ENCODE measurements around the gene ACAP3. TPM values are rescaled to one million over a fixed set of nuclear protein-coding genes. Genes with fewer than 3 reads are reported as not detected.

The ACAP3 gene, protein sequence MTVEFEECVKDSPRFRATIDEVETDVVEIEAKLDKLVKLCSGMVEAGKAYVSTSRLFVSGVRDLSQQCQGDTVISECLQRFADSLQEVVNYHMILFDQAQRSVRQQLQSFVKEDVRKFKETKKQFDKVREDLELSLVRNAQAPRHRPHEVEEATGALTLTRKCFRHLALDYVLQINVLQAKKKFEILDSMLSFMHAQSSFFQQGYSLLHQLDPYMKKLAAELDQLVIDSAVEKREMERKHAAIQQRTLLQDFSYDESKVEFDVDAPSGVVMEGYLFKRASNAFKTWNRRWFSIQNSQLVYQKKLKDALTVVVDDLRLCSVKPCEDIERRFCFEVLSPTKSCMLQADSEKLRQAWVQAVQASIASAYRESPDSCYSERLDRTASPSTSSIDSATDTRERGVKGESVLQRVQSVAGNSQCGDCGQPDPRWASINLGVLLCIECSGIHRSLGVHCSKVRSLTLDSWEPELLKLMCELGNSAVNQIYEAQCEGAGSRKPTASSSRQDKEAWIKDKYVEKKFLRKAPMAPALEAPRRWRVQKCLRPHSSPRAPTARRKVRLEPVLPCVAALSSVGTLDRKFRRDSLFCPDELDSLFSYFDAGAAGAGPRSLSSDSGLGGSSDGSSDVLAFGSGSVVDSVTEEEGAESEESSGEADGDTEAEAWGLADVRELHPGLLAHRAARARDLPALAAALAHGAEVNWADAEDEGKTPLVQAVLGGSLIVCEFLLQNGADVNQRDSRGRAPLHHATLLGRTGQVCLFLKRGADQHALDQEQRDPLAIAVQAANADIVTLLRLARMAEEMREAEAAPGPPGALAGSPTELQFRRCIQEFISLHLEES
- total RNA-seq (2012; rRNA removed) (13.3 and 15.3 TPM in 2 replicates), polyA plus RNA-seq (2012; rRNA removed) (58.2 and 75.2 TPM in 2 replicates), Bru-seq, nascent RNA (percentile 66 among the genes with signal in this experiment), BruChase-seq, experiment 1, labeled RNA remaining after a 6-hour chase (percentile 86 among the genes with signal in this experiment), BruChase-seq, experiment 2, labeled RNA remaining after a 2-hour chase (percentile 87 among the genes with signal in this experiment)
- polyA plus RNA-seq (2012; cell fraction: cytosol; rRNA removed), result 27.8 and 31.6 TPM in 2 replicates
- polyA plus RNA-seq (2012; cell fraction: nucleus; rRNA removed; ENCODE audit: low replicate concordance), result 477 and 1,309 TPM in 2 replicates
- long read RNA-seq, partial matches to known transcripts, result 29 of 51 reads
- long read RNA-seq, other reads (novel, unspliced or antisense), result 19 of 51 reads

DNA sequence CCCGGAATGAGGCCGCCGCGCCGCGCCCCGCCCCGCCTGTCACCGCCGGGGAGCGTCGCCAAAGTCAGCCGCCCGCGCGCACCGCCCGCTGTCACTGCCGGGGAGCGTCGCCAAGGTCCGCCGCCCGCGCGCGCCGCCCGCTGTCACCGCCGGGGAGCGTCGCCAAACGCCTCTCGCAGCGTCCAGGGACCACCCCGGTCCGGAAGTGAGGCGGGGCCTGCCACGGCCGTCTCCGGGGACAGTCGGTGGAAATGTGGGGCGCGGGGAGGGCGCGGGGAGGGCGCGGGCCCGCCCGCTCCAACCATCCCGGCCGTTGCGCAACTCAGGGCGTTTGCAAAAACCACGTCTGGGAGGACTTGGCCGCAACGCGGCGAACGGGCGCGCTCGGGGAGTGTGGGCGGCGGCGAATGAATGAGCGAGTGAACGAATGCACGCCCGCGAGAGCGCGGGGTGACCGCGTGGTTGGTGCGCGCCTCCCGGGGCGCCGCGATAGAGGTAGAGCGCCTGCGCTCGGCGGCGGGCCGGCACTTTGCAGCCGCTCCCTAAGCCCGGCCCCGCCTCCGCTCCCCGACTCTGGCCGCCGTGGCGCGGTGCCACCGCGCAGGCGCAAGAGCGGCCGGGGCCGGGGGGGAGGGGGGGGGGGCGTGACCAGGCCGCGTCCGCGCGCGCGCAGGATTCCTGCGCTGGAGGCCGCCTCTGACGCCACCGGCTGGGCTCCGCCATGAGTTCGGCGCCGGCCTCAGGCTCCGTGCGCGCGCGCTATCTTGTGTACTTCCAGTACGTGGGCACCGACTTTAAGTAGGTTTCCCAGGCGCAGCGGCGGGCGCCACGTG is at the start of gene ACAP3, which contains the start of gene PUSL1:
Gene ACAP3, minus strand, starts transcription at position 8 of the 833 bp plus-strand sequence. CDS start 115 bp downstream, outside the sequence.
Gene PUSL1, plus strand, starts transcription at position 675 of the 833 bp plus-strand sequence. Its CDS starts 47 bp downstream, at position 722.
- peak within 1 kb of the TSS; percentile 97 for H2AFZ ChIP-seq (replicated peaks; ENCODE audit: low read length, poor library complexity)
- H3K4ac ChIP-seq (ENCODE audit: low read depth, low read length), result peak within 1 kb of the TSS; percentile 71
- H2BK5ac ChIP-seq (ENCODE audit: low read depth, low read length, poor library complexity, severe bottlenecking), result peak within 1 kb of the TSS; percentile 83
- POLR2A ChIA-PET (ENCODE audit: unreplicated experiment), result no interaction called here
- intact Hi-C loops (cut with micrococcal nuclease) (loop anchor here (5.0 kb wide), 2 partner anchors 49 to 186 kb away; partner anchors contain the start of gene MXRA8), dilution Hi-C loops (cut with HindIII; ENCODE audit: low sequenced_read_pairs, unreplicated experiment) (no loop called here), in situ Hi-C loops (cut with MboI; ENCODE audit: low sequenced_read_pairs) (no loop called here)
- H2BK15ac ChIP-seq (ENCODE audit: low read depth, low read length), result no peak within 1 kb of the TSS
- H3K4me1 ChIP-seq (ENCODE audit: control insufficient read depth, insufficient read depth, low read length), result peaks cover 31% of the 10 kb centered on the region
- peak; percentile 70 for ATAC-seq (ENCODE audit: low read depth)
- peaks cover 49% of the 10 kb centered on the region for H4K20me1 ChIP-seq (ENCODE audit: insufficient read depth, low read length)
- peaks cover 3% of the 10 kb centered on the region for H3K9me1 ChIP-seq (ENCODE audit: insufficient read depth, low read length)
- peaks cover 6 to 52% of the 10 kb centered on the region in 2 experiments for H3K79me1 ChIP-seq (ENCODE audit: low read depth in 1 of 2, low read length in 2 of 2)
- H3K27me3 ChIP-seq (ENCODE audit: control insufficient read depth, insufficient read depth, low read length), result no peaks in the 10 kb centered on the region
- H3K9ac ChIP-seq (ENCODE audit: low read depth, low read length), result peak within 1 kb of the TSS; percentile 91
- peak; percentile 92 for DNase-seq
- no peak within 1 kb of the TSS for H2BK20ac ChIP-seq (ENCODE audit: low read depth, low read length)
- H3K36me3 ChIP-seq (ENCODE audit: control insufficient read depth, insufficient read depth, low read length), result peaks cover 32% of the 10 kb centered on the region
- CTCF ChIA-PET, result no interaction called here
- H4K91ac ChIP-seq (ENCODE audit: insufficient read depth, low read depth, low read length), result peak within 1 kb of the TSS; percentile 76
- WGBS, 2 experiments (ENCODE audit: extremely low coverage in 2 of 2, insufficient read length in 1 of 2), result 0% methylated on average over 64 of the region's 131 CpGs; no CpG with 5 or more reads in 1 of the 2 experiments
- peak within 1 kb of the TSS; percentile 54 for H4K5ac ChIP-seq (ENCODE audit: low read depth, low read length)
- peak within 1 kb of the TSS; percentile 69 for H3K14ac ChIP-seq (replicated peaks; ENCODE audit: low read depth, low read length)
- H3K9me3 ChIP-seq (ENCODE audit: control insufficient read depth, insufficient read depth, low read length), result no peaks in the 10 kb centered on the region
- peak within 1 kb of the TSS; percentile 94 for H3K27ac ChIP-seq (ENCODE audit: insufficient read depth, low read length)
- peak within 1 kb of the TSS in 1 of 2 experiments; percentile 78; a peak in 1 of 4 replicates for H4K8ac ChIP-seq (ENCODE audit: low read depth in 2 of 2, low read length in 2 of 2)
- H2BK120ac ChIP-seq (ENCODE audit: low read depth, low read length), result peak within 1 kb of the TSS; percentile 75
- peak within 1 kb of the TSS; percentile 94 for H3K23ac ChIP-seq (ENCODE audit: low read depth, low read length)
- H2AK5ac ChIP-seq (ENCODE audit: low read depth, low read length), result peak within 1 kb of the TSS; percentile 91
- peak within 1 kb of the TSS; percentile 98 for H2AK9ac ChIP-seq (replicated peaks; ENCODE audit: low read depth, low read length, poor library complexity)
- peak within 1 kb of the TSS; percentile 100 for H3K4me2 ChIP-seq (ENCODE audit: low read depth, low read length)
- peak within 1 kb of the TSS; percentile 61 for H3K56ac ChIP-seq (ENCODE audit: extremely low read depth, insufficient read depth, low read length)
- no TSS peak for BruUV-seq (replicated peaks)
- H3K4me3 ChIP-seq (ENCODE audit: insufficient read depth, low read depth, low read length), result peak within 1 kb of the TSS; percentile 95
- H3K18ac ChIP-seq (ENCODE audit: low read depth, low read length), result peak within 1 kb of the TSS; percentile 33; the same call in 1 of the 2 replicates
- TF ChIP-seq MAZ (IDR thresholded peaks at IDR 0.05; ENCODE audit: borderline replicate concordance, low read depth, low read length), result peak; percentile 78
- TF ChIP-seq, protein P1, sequence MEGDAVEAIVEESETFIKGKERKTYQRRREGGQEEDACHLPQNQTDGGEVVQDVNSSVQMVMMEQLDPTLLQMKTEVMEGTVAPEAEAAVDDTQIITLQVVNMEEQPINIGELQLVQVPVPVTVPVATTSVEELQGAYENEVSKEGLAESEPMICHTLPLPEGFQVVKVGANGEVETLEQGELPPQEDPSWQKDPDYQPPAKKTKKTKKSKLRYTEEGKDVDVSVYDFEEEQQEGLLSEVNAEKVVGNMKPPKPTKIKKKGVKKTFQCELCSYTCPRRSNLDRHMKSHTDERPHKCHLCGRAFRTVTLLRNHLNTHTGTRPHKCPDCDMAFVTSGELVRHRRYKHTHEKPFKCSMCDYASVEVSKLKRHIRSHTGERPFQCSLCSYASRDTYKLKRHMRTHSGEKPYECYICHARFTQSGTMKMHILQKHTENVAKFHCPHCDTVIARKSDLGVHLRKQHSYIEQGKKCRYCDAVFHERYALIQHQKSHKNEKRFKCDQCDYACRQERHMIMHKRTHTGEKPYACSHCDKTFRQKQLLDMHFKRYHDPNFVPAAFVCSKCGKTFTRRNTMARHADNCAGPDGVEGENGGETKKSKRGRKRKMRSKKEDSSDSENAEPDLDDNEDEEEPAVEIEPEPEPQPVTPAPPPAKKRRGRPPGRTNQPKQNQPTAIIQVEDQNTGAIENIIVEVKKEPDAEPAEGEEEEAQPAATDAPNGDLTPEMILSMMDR (conservative IDR thresholded peaks at IDR 0.05; ENCODE audit: low read depth, low read length), result no peak
- TF ChIP-seq RFX5 (IDR thresholded peaks at IDR 0.05; ENCODE audit: low read depth, low read length), result no peak
- TF ChIP-seq, protein P2, sequence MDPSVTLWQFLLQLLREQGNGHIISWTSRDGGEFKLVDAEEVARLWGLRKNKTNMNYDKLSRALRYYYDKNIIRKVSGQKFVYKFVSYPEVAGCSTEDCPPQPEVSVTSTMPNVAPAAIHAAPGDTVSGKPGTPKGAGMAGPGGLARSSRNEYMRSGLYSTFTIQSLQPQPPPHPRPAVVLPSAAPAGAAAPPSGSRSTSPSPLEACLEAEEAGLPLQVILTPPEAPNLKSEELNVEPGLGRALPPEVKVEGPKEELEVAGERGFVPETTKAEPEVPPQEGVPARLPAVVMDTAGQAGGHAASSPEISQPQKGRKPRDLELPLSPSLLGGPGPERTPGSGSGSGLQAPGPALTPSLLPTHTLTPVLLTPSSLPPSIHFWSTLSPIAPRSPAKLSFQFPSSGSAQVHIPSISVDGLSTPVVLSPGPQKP (IDR thresholded peaks at IDR 0.05; ENCODE audit: borderline replicate concordance, low read depth, low read length), result no peak
- TF ChIP-seq MAFK (IDR thresholded peaks at IDR 0.05; ENCODE audit: low read depth, low read length), result no peak
- no peak for TF ChIP-seq RAD21 (IDR thresholded peaks at IDR 0.05; ENCODE audit: low read length)
- no peak for TF ChIP-seq NFE2L2 (IDR thresholded peaks at IDR 0.05; ENCODE audit: low read depth, low read length)
- TF ChIP-seq FOS (IDR thresholded peaks at IDR 0.05; ENCODE audit: low read depth, low read length), result no peak
